ENCODE measurements around the gene PAGE4.
A peak's percentile ranks its signal among the peaks of the same experiment; 100 is the strongest.

DNA sequence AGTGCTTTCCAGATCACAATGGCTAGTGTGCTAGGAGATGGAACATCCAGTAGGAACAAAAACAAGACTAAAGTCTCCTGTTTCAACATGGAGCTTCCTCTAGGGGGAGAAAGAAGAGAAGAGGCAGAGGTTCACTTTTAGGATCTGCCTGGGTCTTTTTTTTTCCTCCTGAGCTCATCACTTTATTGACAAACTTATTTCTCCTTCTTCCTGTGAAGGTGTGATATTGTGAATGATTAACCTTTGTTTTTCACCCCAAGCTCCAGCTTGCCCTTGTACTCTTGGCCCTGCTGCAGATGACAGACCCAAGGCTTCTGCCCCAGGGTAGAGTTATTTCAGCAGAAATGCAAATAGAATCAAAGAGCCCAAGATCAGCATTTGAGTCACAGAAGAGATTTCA, 13.5 kb downstream of the PAGE4 start:
- TF ChIP-seq RFX5 (IDR thresholded peaks at IDR 0.05; ENCODE audit: low read depth, low read length) (no peak), TAF1 (IDR thresholded peaks at IDR 0.05; ENCODE audit: control insufficient read depth, extremely low read depth, insufficient read depth, low read length, severe bottlenecking) (no peak), MAFF (IDR thresholded peaks at IDR 0.05; ENCODE audit: low read length) (no peak), MYNN (IDR thresholded peaks at IDR 0.05) (no peak), MYNN (CRISPR knock-in tag; IDR thresholded peaks at IDR 0.05) (no peak), RBFOX2 (IDR thresholded peaks at IDR 0.05; ENCODE audit: low read depth, low read length) (no peak), TEAD4 (IDR thresholded peaks at IDR 0.05; ENCODE audit: low read length) (no peak), TEAD4 (CRISPR knock-in tag; IDR thresholded peaks at IDR 0.05; ENCODE audit: borderline replicate concordance) (no peak), HMGN3 (IDR thresholded peaks at IDR 0.05; ENCODE audit: borderline replicate concordance, extremely low read depth, insufficient read length, low read depth, low read length) (no peak)
- TF ChIP-seq, protein P1, sequence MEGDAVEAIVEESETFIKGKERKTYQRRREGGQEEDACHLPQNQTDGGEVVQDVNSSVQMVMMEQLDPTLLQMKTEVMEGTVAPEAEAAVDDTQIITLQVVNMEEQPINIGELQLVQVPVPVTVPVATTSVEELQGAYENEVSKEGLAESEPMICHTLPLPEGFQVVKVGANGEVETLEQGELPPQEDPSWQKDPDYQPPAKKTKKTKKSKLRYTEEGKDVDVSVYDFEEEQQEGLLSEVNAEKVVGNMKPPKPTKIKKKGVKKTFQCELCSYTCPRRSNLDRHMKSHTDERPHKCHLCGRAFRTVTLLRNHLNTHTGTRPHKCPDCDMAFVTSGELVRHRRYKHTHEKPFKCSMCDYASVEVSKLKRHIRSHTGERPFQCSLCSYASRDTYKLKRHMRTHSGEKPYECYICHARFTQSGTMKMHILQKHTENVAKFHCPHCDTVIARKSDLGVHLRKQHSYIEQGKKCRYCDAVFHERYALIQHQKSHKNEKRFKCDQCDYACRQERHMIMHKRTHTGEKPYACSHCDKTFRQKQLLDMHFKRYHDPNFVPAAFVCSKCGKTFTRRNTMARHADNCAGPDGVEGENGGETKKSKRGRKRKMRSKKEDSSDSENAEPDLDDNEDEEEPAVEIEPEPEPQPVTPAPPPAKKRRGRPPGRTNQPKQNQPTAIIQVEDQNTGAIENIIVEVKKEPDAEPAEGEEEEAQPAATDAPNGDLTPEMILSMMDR (IDR thresholded peaks at IDR 0.05 in 2 of 3, conservative IDR thresholded peaks at IDR 0.05 in 1 of 3; ENCODE audit: insufficient read depth in 2 of 3, low read depth in 1 of 3, low read length in 3 of 3): peak; percentile 8 to 39 (median 25); a peak in 4 of 6 replicates
- TF ChIP-seq, protein P2, sequence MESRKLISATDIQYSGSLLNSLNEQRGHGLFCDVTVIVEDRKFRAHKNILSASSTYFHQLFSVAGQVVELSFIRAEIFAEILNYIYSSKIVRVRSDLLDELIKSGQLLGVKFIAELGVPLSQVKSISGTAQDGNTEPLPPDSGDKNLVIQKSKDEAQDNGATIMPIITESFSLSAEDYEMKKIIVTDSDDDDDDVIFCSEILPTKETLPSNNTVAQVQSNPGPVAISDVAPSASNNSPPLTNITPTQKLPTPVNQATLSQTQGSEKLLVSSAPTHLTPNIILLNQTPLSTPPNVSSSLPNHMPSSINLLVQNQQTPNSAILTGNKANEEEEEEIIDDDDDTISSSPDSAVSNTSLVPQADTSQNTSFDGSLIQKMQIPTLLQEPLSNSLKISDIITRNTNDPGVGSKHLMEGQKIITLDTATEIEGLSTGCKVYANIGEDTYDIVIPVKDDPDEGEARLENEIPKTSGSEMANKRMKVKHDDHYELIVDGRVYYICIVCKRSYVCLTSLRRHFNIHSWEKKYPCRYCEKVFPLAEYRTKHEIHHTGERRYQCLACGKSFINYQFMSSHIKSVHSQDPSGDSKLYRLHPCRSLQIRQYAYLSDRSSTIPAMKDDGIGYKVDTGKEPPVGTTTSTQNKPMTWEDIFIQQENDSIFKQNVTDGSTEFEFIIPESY (CRISPR knock-in tag; IDR thresholded peaks at IDR 0.05): no peak
- TF ChIP-seq, protein P3, sequence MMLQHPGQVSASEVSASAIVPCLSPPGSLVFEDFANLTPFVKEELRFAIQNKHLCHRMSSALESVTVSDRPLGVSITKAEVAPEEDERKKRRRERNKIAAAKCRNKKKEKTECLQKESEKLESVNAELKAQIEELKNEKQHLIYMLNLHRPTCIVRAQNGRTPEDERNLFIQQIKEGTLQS (IDR thresholded peaks at IDR 0.05): no peak
- TF ChIP-seq, protein P3 (CRISPR knock-in tag; conservative IDR thresholded peaks at IDR 0.05): no peak
- TF ChIP-seq, protein P4, sequence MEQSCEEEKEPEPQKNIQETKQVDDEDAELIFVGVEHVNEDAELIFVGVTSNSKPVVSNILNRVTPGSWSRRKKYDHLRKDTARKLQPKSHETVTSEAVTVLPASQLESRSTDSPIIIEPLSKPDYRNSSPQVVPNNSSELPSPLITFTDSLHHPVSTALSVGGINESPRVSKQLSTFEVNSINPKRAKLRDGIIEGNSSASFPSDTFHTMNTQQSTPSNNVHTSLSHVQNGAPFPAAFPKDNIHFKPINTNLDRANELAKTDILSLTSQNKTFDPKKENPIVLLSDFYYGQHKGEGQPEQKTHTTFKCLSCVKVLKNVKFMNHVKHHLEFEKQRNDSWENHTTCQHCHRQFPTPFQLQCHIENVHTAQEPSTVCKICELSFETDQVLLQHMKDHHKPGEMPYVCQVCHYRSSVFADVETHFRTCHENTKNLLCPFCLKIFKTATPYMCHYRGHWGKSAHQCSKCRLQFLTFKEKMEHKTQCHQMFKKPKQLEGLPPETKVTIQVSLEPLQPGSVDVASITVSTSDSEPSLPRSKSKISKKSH (CRISPR knock-in tag; IDR thresholded peaks at IDR 0.05): no peak
- TF ChIP-seq, protein P5, sequence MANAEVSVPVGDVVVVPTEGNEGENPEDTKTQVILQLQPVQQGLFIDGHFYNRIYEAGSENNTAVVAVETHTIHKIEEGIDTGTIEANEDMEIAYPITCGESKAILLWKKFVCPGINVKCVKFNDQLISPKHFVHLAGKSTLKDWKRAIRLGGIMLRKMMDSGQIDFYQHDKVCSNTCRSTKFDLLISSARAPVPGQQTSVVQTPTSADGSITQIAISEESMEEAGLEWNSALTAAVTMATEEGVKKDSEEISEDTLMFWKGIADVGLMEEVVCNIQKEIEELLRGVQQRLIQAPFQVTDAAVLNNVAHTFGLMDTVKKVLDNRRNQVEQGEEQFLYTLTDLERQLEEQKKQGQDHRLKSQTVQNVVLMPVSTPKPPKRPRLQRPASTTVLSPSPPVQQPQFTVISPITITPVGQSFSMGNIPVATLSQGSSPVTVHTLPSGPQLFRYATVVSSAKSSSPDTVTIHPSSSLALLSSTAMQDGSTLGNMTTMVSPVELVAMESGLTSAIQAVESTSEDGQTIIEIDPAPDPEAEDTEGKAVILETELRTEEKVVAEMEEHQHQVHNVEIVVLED (CRISPR knock-in tag; IDR thresholded peaks at IDR 0.05): no peak
